GM10847 (cell line): ENCODE results near the gene SRRM5.

ENCODE experiments used
- POLR2A ChIP-seq: IDR thresholded peaks from 2 replicates; pipeline ENCODE4 v1.6.1; 2011; ENCODE audit not compliant: insufficient read length; ENCODE audit errors: extremely low read depth

Gene SRRM5

GRCh38 chr19:43639519-43640423 lies 27.9 kb downstream of the SRRM5 start, which contains the start of gene CADM4:
Gene CADM4 (minus strand): TSS chr19:43639850. CDS start chr19:43639790, 60 bp downstream.
- TF ChIP-seq POLR2A: no peak

GRCh38 chr19:43640424-43640757 lies 28.5 kb downstream of the SRRM5 start:
- no peak for TF ChIP-seq POLR2A

- TF ChIP-seq POLR2A: no peak
Measured at GRCh38 chr19:43641333-43641732, 29.4 kb downstream of the SRRM5 start.

- TF ChIP-seq POLR2A: no peak
Measured at GRCh38 chr19:43642531-43642930, 30.6 kb downstream of the SRRM5 start.

GRCh38 chr19:43643326-43643725 lies 31.4 kb downstream of the SRRM5 start:
- no peak for TF ChIP-seq POLR2A

GRCh38 chr19:43644181-43644580 lies 32.3 kb downstream of the SRRM5 start:
- no peak for TF ChIP-seq POLR2A

GRCh38 chr19:43648633-43649032 lies 36.7 kb downstream of the SRRM5 start:
- TF ChIP-seq POLR2A: no peak

GRCh38 chr19:43649514-43649913 lies 37.6 kb downstream of the SRRM5 start:
- TF ChIP-seq POLR2A: no peak

- TF ChIP-seq POLR2A: no peak
Measured at GRCh38 chr19:43651758-43652545, 40.1 kb downstream of the SRRM5 start.

- no peak for TF ChIP-seq POLR2A
Measured at GRCh38 chr19:43652546-43652874, 40.6 kb downstream of the SRRM5 start.

GRCh38 chr19:43656436-43656835 lies 44.5 kb downstream of the SRRM5 start:
- TF ChIP-seq POLR2A: no peak

- TF ChIP-seq POLR2A: no peak
Measured at GRCh38 chr19:43658001-43658400, 46.1 kb downstream of the SRRM5 start.

- TF ChIP-seq POLR2A: no peak
Measured at GRCh38 chr19:43658494-43658893, 46.6 kb downstream of the SRRM5 start.

- no peak for TF ChIP-seq POLR2A
Measured at GRCh38 chr19:43660301-43660970, 48.5 kb downstream of the SRRM5 start.

- no peak for TF ChIP-seq POLR2A
Measured at GRCh38 chr19:43660971-43661360, 49.1 kb downstream of the SRRM5 start.

- TF ChIP-seq POLR2A: no peak
Measured at GRCh38 chr19:43662487-43662886, 50.6 kb downstream of the SRRM5 start.
